GM13976 (cell line): ENCODE measurements around the gene KCTD10.
A peak's percentile ranks its signal among the peaks of the same experiment; 100 is the strongest.
"Not testable (repeated sequence)": the region's sequence is repeated elsewhere in the genome, so short reads cannot be mapped to it uniquely, and the experiment has no call there.

Experiments
- DNase-seq: peaks from one replicate; pipeline ENCODE4 v3.0.0; 2012; ENCODE audit warnings: low spot score
- CTCF ChIP-seq: IDR thresholded peaks from 2 replicates; pipeline ENCODE4 v1.5.1; 2012; ENCODE audit warnings: borderline replicate concordance, mild to moderate bottlenecking; ENCODE audit not compliant: insufficient read depth; ENCODE audit errors: extremely low read depth, missing control alignments, control extremely low read depth
- in situ Hi-C: fragments of 300-500 bp; cut with MboI; formaldehyde crosslinking; loops from one replicate; pipeline ENCODE4 v1.12.0; 2022; ENCODE audit warnings: low sequenced_read_pairs, mixed read lengths, inconsistent platforms; ENCODE audit not compliant: unreplicated experiment

KCTD10 gene

GRCh38 chr12:109432431-109432830 lies 44.7 kb downstream of the KCTD10 start:
- DNase-seq, result no peak
- in situ Hi-C loops, result no loop called here
- no peak for TF ChIP-seq CTCF

- no peak for DNase-seq
- in situ Hi-C loops, result no loop called here
These were observed 46.9 kb downstream of the KCTD10 start for GRCh38 chr12:109430244-109430643.

GRCh38 chr12:109428804-109429203 lies 48.3 kb downstream of the KCTD10 start:
- in situ Hi-C loops, DNase-seq: not testable (repeated sequence)

More at GRCh38 chr12:109430244-109430643, 46.9 kb downstream of the KCTD10 start:
- no peak for TF ChIP-seq CTCF

GRCh38 chr12:109428037-109428629 lies 49.0 kb downstream of the KCTD10 start:
- peak; percentile 84 for DNase-seq
- in situ Hi-C loops, result no loop called here
- peak; percentile 91 for TF ChIP-seq CTCF

- no peak for DNase-seq
- TF ChIP-seq CTCF, result no peak
- in situ Hi-C loops, result no loop called here
These were observed 53.7 kb downstream of the KCTD10 start for GRCh38 chr12:109423392-109423791.

GRCh38 chr12:109422251-109422650 lies 54.8 kb downstream of the KCTD10 start:
- in situ Hi-C loops, result no loop called here
- no peak for TF ChIP-seq CTCF
- no peak for DNase-seq

GRCh38 chr12:109421355-109422087 lies 55.6 kb downstream of the KCTD10 start:
- no peak for TF ChIP-seq CTCF
- no peak for DNase-seq
- in situ Hi-C loops, result no loop called here
